B cell (primary cell): ENCODE measurements around the gene RGS14. TPM values are rescaled to one million over a fixed set of nuclear protein-coding genes. Genes with fewer than 3 reads are reported as not detected.

Experiments used
- ATAC-seq: fragments of 200-7000 bp; cut with Tn5 transposase; one replicate; pipeline ENCODE4 v1.10.0; 2021; ENCODE audit warnings: low read depth, mild to moderate bottlenecking, moderate number of reproducible peaks, moderate library complexity
- CTCF ChIA-PET: fragments of 350-600 bp; sonication (Branson Sonifier 250); formaldehyde crosslinking; loops from one replicate; lab custom pipeline; 2021; ENCODE audit warnings: antibody characterized with exemption, inconsistent platforms; lab: Charles Lee
- POLR2A ChIA-PET: fragments of 350-600 bp; sonication (Branson Sonifier 250); formaldehyde crosslinking; loops from one replicate; lab custom pipeline; 2021; ENCODE audit warnings: antibody characterized with exemption; lab: Charles Lee
- DNase-seq: peaks from one replicate; pipeline ENCODE4 v3.0.0; 2013
- H2AFZ ChIP-seq: 2 replicates; pipeline ENCODE4 v1.6.1; 2012; ENCODE audit warnings: mild to moderate bottlenecking, low read depth, low read length; ENCODE audit not compliant: insufficient read depth, poor library complexity, severe bottlenecking
- H3K27ac ChIP-seq, 2 donors: 1 replicate in 1 of 2; 2 replicates in 1 of 2; pipeline ENCODE4 v1.5.1; 2012 to 2013; ENCODE audit warnings: low read length in 2 of 2, mild to moderate bottlenecking in 2 of 2, moderate library complexity in 1 of 2
- H3K27me3 ChIP-seq, 4 experiments: fragments of 200-600 bp in 1 of 4; sonication (generic) in 1 of 4; replicated peaks in 1 of 4; 1 replicate in 2 of 4; 2 replicates in 2 of 4; pipeline versions ENCODE4 v1.6.1 to v1.7.0; 2013 to 2016; ENCODE audit warnings: low read length in 3 of 4, mild to moderate bottlenecking in 2 of 4, mixed read lengths in 1 of 4, moderate library complexity in 1 of 4; ENCODE audit not compliant: insufficient read depth in 4 of 4, control insufficient read depth in 3 of 4; ENCODE audit errors: control extremely low read depth in 1 of 4
- H3K36me3 ChIP-seq, 2 experiments: replicated peaks in 1 of 2; 1 replicate in 1 of 2; 2 replicates in 1 of 2; pipeline versions ENCODE4 v1.6.1 to v1.7.1; 2013; ENCODE audit warnings: low read length in 1 of 2; ENCODE audit not compliant: insufficient read depth in 2 of 2, control insufficient read depth in 1 of 2; ENCODE audit errors: control extremely low read depth in 1 of 2, extremely low read depth in 1 of 2
- H3K4me1 ChIP-seq, 2 donors: fragments of 200-600 bp in 1 of 2; sonication (generic) in 1 of 2; 1 replicate in 1 of 2; 2 replicates in 1 of 2; pipeline versions ENCODE4 v1.5.1 to v1.6.1; 2013 to 2017; ENCODE audit warnings: low read length in 2 of 2; ENCODE audit not compliant: control insufficient read depth in 2 of 2, insufficient read depth in 2 of 2
- H3K4me2 ChIP-seq: replicated peaks from 2 replicates; pipeline ENCODE3; 2012; ENCODE audit warnings: mild to moderate bottlenecking, low read depth, low read length; ENCODE audit not compliant: poor library complexity, severe bottlenecking
- H3K4me3 ChIP-seq, 5 experiments: fragments of 200-600 bp in 1 of 5; sonication (generic) in 1 of 5; 1 replicate in 3 of 5; 2 replicates in 2 of 5; pipeline versions ENCODE4 v1.5.1 to v1.7.0; 2011 to 2016; ENCODE audit warnings: low read length in 4 of 5, mild to moderate bottlenecking in 4 of 5, low read depth in 2 of 5, control low read depth in 1 of 5, moderate library complexity in 1 of 5; ENCODE audit not compliant: insufficient read depth in 1 of 5; ENCODE audit errors: control extremely low read depth in 1 of 5, extremely low read depth in 1 of 5
- H3K79me2 ChIP-seq: fragments of 200-600 bp; sonication (generic); one replicate; pipeline ENCODE4 v1.6.0; 2016; ENCODE audit warnings: low read length; ENCODE audit not compliant: control insufficient read depth, insufficient read depth
- H3K9ac ChIP-seq: fragments of 200-600 bp; sonication (generic); 2 replicates; pipeline ENCODE4 v1.6.1; 2017; ENCODE audit warnings: mild to moderate bottlenecking, low read length, moderate library complexity
- H3K9me3 ChIP-seq, 3 donors: one replicate each; pipeline versions ENCODE4 v1.6.1 to v1.7.1; 2013; ENCODE audit warnings: low read length in 2 of 3; ENCODE audit not compliant: control insufficient read depth in 2 of 3, insufficient read depth in 1 of 3; ENCODE audit errors: control extremely low read depth in 1 of 3
- H4K20me1 ChIP-seq: 2 replicates; pipeline ENCODE4 v1.6.0; 2012; ENCODE audit warnings: mild to moderate bottlenecking, low read length; ENCODE audit not compliant: insufficient read depth, control insufficient read depth, poor library complexity, severe bottlenecking
- H3K27ac Mint-ChIP-seq: one replicate; pipeline ENCODE4 v1.8.0; 2021; ENCODE audit warnings: mixed read lengths
- H3K27me3 Mint-ChIP-seq: one replicate; pipeline ENCODE4 v1.8.0; 2021; ENCODE audit warnings: mixed read lengths
- H3K4me1 Mint-ChIP-seq: one replicate; pipeline ENCODE4 v1.8.0; 2021; ENCODE audit warnings: mixed read lengths
- H3K4me3 Mint-ChIP-seq: one replicate; pipeline ENCODE4 v1.8.0; 2021; ENCODE audit warnings: mixed read lengths
- H3K9me3 Mint-ChIP-seq: one replicate; pipeline ENCODE4 v1.8.0; 2022; ENCODE audit warnings: mixed read lengths; ENCODE audit not compliant: insufficient read depth
- EZH2 ChIP-seq: IDR thresholded peaks from 2 replicates; pipeline ENCODE4 v1.6.1; 2012; ENCODE audit warnings: borderline replicate concordance, low read depth, mild to moderate bottlenecking, moderate library complexity, low read length; ENCODE audit not compliant: insufficient read depth, poor library complexity, severe bottlenecking
- WGBS: methylation state at CpG from one replicate; pipeline ENCODE4 v1.1.5; 2013; ENCODE audit warnings: missing lambda C conversion rate; ENCODE audit not compliant: insufficient coverage; 5-methylcytosine and 5-hydroxymethylcytosine counted together
- intact Hi-C: fragments of 100-400 bp; cut with micrococcal nuclease; formaldehyde crosslinking; loops from one replicate; pipeline ENCODE4 v1.10.0; 2022
- polyA plus RNA-seq: library from polyadenylated mRNA; depleted of rRNA; stranded (reverse); fragments of >200 nt; gene quantifications from 2 replicates; pipeline ENCODE4 v1.2.3, GENCODE V29; 2012
- total RNA-seq, 2 donors: library from RNA; stranded (reverse); fragments of 120-200 nt in 1 of 2; gene quantifications; 1 replicate in 1 of 2; 2 replicates in 1 of 2; pipeline versions ENCODE4 v1.2.3 to v1.2.4, GENCODE V29; 2013 to 2022
- TF ChIP-seq, protein P1 (sequence below): fragments of 200-600 bp; IDR thresholded peaks from one replicate; pipeline ENCODE4 v1.8.0; 2022; ENCODE audit warnings: antibody characterized with exemption, mild to moderate bottlenecking

RGS14 gene
- total and polyA plus RNA-seq, 2 donors (not counting 1 experiment from before 2014, with no cell fraction given), result 85.8 to 184 TPM

DNA sequence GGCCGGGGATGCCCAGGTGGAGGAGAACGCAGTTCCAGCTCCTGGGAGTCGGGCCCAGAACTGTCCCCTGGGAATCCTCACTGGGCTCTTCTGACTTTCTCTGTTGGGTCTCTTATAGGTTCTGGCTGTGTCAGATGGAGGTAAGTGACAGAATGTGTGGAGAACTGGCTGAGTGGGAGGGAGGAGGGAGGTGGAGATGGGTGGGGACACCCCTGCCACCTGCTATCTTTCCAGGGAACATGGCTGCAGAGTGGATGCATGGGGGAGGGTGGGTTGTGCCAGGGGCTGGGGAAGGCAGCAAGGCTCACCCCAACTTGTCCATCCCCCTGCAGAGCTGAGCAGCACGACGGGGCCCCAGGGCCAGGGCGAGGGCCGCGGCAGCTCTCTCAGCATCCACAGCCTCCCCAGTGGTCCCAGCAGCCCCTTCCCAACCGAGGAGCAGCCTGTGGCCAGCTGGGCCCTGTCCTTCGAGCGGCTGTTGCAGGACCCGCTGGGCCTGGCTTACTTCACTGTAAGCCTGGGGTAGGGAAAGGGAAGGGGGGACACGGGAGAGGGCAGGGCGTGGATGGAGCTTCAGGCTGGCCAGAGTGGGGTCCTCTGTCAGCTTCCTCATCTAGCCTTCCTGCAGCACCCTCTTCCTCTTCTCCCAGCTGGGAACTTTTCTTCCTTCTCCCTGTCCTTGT, 8.3 kb downstream of the RGS14 start:
- ChIA-PET CTCF (interaction anchor here (1.2 to 3.3 kb wide), 3 partner anchors 25 to 56 kb away, joined by 3 to 9 read pairs (median 5); no protein-coding TSS in a partner anchor), POLR2A (no interaction called here)
- Mint-ChIP-seq H3K27ac (no peak overlapping the region), H3K4me3 (no peak overlapping the region), H3K4me1 (peaks cover 55% of the 10 kb centered on the region), H3K27me3 (no peaks in the 10 kb centered on the region), H3K9me3 (no peaks in the 10 kb centered on the region)
- Histone ChIP-seq H2AFZ (no peak overlapping the region), H3K79me2 (peaks cover 55% of the 10 kb centered on the region), H3K27me3 (no peaks in the 10 kb centered on the region), H3K36me3 (peaks cover 0 to 49% of the 10 kb centered on the region in 2 experiments), H3K9ac (no peak overlapping the region), H4K20me1 (peaks cover 96% of the 10 kb centered on the region), H3K9me3 (no peaks in the 10 kb centered on the region), H3K4me2 (no peak overlapping the region), H3K4me3 (no peak overlapping the region), H3K4me1 (peaks cover 41 to 56% of the 10 kb centered on the region in 2 donors), H3K27ac (no peak overlapping the region)
- TF ChIP-seq, protein P1, sequence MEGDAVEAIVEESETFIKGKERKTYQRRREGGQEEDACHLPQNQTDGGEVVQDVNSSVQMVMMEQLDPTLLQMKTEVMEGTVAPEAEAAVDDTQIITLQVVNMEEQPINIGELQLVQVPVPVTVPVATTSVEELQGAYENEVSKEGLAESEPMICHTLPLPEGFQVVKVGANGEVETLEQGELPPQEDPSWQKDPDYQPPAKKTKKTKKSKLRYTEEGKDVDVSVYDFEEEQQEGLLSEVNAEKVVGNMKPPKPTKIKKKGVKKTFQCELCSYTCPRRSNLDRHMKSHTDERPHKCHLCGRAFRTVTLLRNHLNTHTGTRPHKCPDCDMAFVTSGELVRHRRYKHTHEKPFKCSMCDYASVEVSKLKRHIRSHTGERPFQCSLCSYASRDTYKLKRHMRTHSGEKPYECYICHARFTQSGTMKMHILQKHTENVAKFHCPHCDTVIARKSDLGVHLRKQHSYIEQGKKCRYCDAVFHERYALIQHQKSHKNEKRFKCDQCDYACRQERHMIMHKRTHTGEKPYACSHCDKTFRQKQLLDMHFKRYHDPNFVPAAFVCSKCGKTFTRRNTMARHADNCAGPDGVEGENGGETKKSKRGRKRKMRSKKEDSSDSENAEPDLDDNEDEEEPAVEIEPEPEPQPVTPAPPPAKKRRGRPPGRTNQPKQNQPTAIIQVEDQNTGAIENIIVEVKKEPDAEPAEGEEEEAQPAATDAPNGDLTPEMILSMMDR, result no peak
- no peak for TF ChIP-seq EZH2
- DNase-seq (no peak), ATAC-seq (no peak)
- 97% methylated on average over 9 of the region's 14 CpGs for WGBS
- intact Hi-C loops, result no loop called here
